ENCODE measurements around the gene RGS17. TPM values are rescaled to one million over a fixed set of nuclear protein-coding genes. Genes with fewer than 3 reads are reported as not detected.

Gene RGS17
- total and polyA plus RNA-seq, 2 of the 13 experiments (the other 11 are each of a cell fraction or from before 2014, with no cell fraction given): 0.04 TPM; not detected in 1

GRCh38 chr6:153063936-153064335, 67.1 kb downstream of the RGS17 start (continued):
- TF ChIP-seq RCOR2 (CRISPR knock-in tag; IDR thresholded peaks at IDR 0.05) (no peak), ZNF407 (CRISPR knock-in tag; IDR thresholded peaks at IDR 0.05; ENCODE audit: not compliant biosample characterization) (no peak)

- Histone ChIP-seq H3K36me3 (replicated peaks in 1 of 2; ENCODE audit: control insufficient read depth in 1 of 2, insufficient read depth in 2 of 2, low read length in 2 of 2) (no peaks in the 10 kb centered on the region), H3K27me3 (ENCODE audit: control insufficient read depth in 1 of 2, insufficient read depth in 2 of 2, low read length in 2 of 2) (no peaks in the 10 kb centered on the region), H3K4me3 (replicated peaks in 1 of 3; ENCODE audit: insufficient read depth in 1 of 3, low read depth in 2 of 3, low read length in 3 of 3) (no peak overlapping the region), H3K9me3 (ENCODE audit: low read length) (no peaks in the 10 kb centered on the region), H4K20me1 (ENCODE audit: insufficient read depth, low read length) (no peaks in the 10 kb centered on the region), H3K79me2 (ENCODE audit: insufficient read depth, low read length) (no peaks in the 10 kb centered on the region), H3K4me2 (ENCODE audit: low read depth, low read length) (no peak overlapping the region), H3K9ac (ENCODE audit: insufficient read depth, low read depth, low read length) (no peak overlapping the region), H3K27ac (ENCODE audit: extremely low read length, insufficient read depth, low read length) (no peak overlapping the region), H3K4me1 (ENCODE audit: insufficient read depth, low read length) (no peaks in the 10 kb centered on the region), H2AFZ (ENCODE audit: low read length) (no peak overlapping the region)
- ATAC-seq (no peak), DNase-seq (ENCODE audit: low spot score) (no peak), FAIRE-seq (no peak)
- no TSS peak for BruUV-seq (replicated peaks)
- 6% methylated on average over 2 of the region's 2 CpGs for WGBS (ENCODE audit: low lambda C conversion rate)
- in situ Hi-C loops (cut with HindIII; ENCODE audit: extremely low pct_ligation_motif_present, low pct_unique_long_range_greater_than_20kb): no loop called here
- ChIA-PET CTCF (ENCODE audit: low intra/inter-chr PET ratio, low total read pairs) (no interaction called here), POLR2A (no interaction called here)
- intact Hi-C loops (cut with micrococcal nuclease; ENCODE audit: unreplicated experiment): no loop called here
- TF ChIP-seq GTF2F1 (IDR thresholded peaks at IDR 0.05; ENCODE audit: low read length) (no peak), ESRRA (CRISPR knock-in tag; IDR thresholded peaks at IDR 0.05; ENCODE audit: low read depth) (no peak), DDIT3 (CRISPR knock-in tag; IDR thresholded peaks at IDR 0.05) (no peak), E2F2 (CRISPR knock-in tag; IDR thresholded peaks at IDR 0.05; ENCODE audit: borderline replicate concordance) (no peak)
Measured at GRCh38 chr6:153062516-153062915, 68.6 kb downstream of the RGS17 start.
